Caco-2 (cell line): Measurements from ENCODE around the gene PFKFB3. TPM values are rescaled to one million over a fixed set of nuclear protein-coding genes. Genes with fewer than 3 reads are reported as not detected.

ENCODE experiments used
- BruUV-seq: library from RNA; stranded (reverse); fragments of 400-500 nt; replicated peaks from 2 replicates; lab custom pipeline; 2021; lab: Mats Ljungman, UMichigan
- CTCF ChIA-PET: fragments of 300-600 bp; sonication (Branson Sonifier 250); formaldehyde crosslinking; loops from one replicate; lab custom pipeline; 2022; ENCODE audit warnings: antibody characterized with exemption; lab: Charles Lee
- POLR2A ChIA-PET: fragments of 300-600 bp; sonication (Branson Sonifier 250); formaldehyde crosslinking; loops from one replicate; lab custom pipeline; 2022; ENCODE audit warnings: antibody characterized with exemption; lab: Charles Lee
- DNase-seq, 2 experiments: peaks; one replicate each; pipeline versions ENCODE4 v3.0.0 to v3.0.0-alpha.2; 2020 to 2022
- H3K27me3 ChIP-seq: replicated peaks from 2 replicates; pipeline ENCODE4 v1.6.0; 2011; ENCODE audit warnings: low read length; ENCODE audit not compliant: control insufficient read depth, insufficient read depth
- H3K36me3 ChIP-seq: 2 replicates; pipeline ENCODE4 v1.5.1; 2011; ENCODE audit warnings: low read length; ENCODE audit not compliant: control insufficient read depth, insufficient read depth
- H3K4me1 ChIP-seq: fragments of 250-450 bp; sonication (Bioruptor Pico); 2 replicates; pipeline ENCODE4 v1.5.1; 2020; ENCODE audit warnings: mild to moderate bottlenecking
- H3K4me3 ChIP-seq: 2 replicates; pipeline ENCODE4 v1.5.1; 2011; ENCODE audit warnings: low read depth, mild to moderate bottlenecking, control low read depth, low read length
- H3K9me3 ChIP-seq: fragments of 250-450 bp; sonication (Bioruptor Pico); 2 replicates; pipeline ENCODE4 v1.5.1; 2020; ENCODE audit warnings: mild to moderate bottlenecking, moderate library complexity
- H3K27ac Mint-ChIP-seq: one replicate; pipeline ENCODE4 v1.8.0; 2022; ENCODE audit warnings: mixed read lengths; ENCODE audit not compliant: unreplicated experiment
- H3K27me3 Mint-ChIP-seq: one replicate; pipeline ENCODE4 v1.8.0; 2022; ENCODE audit warnings: mixed read lengths; ENCODE audit not compliant: insufficient read depth, unreplicated experiment
- H3K36me3 Mint-ChIP-seq: one replicate; pipeline ENCODE4 v1.8.0; 2022; ENCODE audit warnings: mild to moderate bottlenecking, mixed read lengths; ENCODE audit not compliant: insufficient read depth, unreplicated experiment
- H3K4me1 Mint-ChIP-seq: one replicate; pipeline ENCODE4 v1.8.0; 2022; ENCODE audit warnings: low read depth, mixed read lengths; ENCODE audit not compliant: unreplicated experiment
- H3K4me3 Mint-ChIP-seq: one replicate; pipeline ENCODE4 v1.8.0; 2022; ENCODE audit warnings: mild to moderate bottlenecking, moderate library complexity, mixed read lengths; ENCODE audit not compliant: unreplicated experiment
- H3K9me3 Mint-ChIP-seq: one replicate; pipeline ENCODE4 v1.8.0; 2022; ENCODE audit warnings: mixed read lengths; ENCODE audit not compliant: unreplicated experiment
- intact Hi-C: fragments of 100-400 bp; cut with micrococcal nuclease; formaldehyde crosslinking; loops from one replicate; pipeline ENCODE4 v1.10.0; 2022; ENCODE audit not compliant: unreplicated experiment
- total RNA-seq: library from RNA; stranded (reverse); gene quantifications from 2 replicates; pipeline ENCODE4 v1.2.3, GENCODE V29; 2022
- TF ChIP-seq, protein P1 (sequence below), 2 experiments: fragments of 200-600 bp in 1 of 2; IDR thresholded peaks; 1 replicate in 1 of 2; 2 replicates in 1 of 2; pipeline versions ENCODE4 v1.5.1 to v1.8.0; 2011 to 2022; ENCODE audit warnings: antibody characterized with exemption in 1 of 2, control low read depth in 1 of 2, inconsistent platforms in 1 of 2, low read depth in 1 of 2, low read length in 1 of 2, mild to moderate bottlenecking in 1 of 2, moderate library complexity in 1 of 2; ENCODE audit not compliant: insufficient read depth in 1 of 2, severe bottlenecking in 1 of 2, unreplicated experiment in 1 of 2

The PFKFB3 gene
- total RNA-seq, 1 experiment from 2014 or later = 33.0 TPM

DNA sequence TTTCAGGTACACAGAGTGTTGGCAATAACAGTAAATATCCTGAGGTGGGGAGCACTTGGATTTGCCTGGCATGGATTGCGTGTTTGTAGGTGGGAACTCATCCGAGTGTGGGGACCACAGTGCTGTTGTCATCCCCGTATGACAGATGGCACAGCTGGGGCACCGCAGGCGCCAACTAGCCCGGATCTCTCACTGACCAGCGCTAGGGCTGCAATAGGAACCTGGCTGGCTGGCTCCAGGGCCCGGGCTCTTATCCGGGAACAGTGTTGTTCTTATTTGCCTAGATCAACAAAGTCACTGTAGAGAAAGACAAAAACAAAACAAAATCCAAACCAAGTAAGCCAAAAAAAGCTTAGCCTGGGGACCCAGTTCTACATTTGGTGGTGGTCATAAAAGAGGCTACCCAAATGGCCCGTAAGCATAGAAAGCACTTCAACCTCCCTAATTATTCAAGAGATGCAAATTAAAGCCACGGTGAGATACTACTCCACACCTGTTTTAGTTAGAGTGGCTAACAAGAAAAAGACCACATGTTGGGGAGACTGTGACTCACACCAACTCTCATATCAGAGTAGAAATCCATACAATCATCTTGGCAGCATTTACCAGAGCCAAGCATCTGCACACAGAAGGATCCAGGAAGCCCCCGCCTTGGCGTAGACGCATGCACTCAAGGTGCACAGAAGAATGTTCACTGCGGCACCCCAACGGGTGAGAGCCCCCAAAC lies 27.2 kb upstream of the PFKFB3 start:
- Histone ChIP-seq H3K27me3 (no peaks in the 10 kb centered on the region), H3K4me1 (peaks cover 1% of the 10 kb centered on the region), H3K9me3 (no peaks in the 10 kb centered on the region), H3K36me3 (no peaks in the 10 kb centered on the region; the same call in 1 of the 2 replicates), H3K4me3 (no peak overlapping the region)
- CTCF ChIA-PET = interaction anchor here (0.7 kb wide), 1 partner anchor 11 kb away, joined by 3 read pairs; no protein-coding TSS in a partner anchor
- no TSS peak for BruUV-seq
- H3K27ac Mint-ChIP-seq = no peak overlapping the region
- H3K4me1 Mint-ChIP-seq = peaks cover 11% of the 10 kb centered on the region
- TF ChIP-seq, protein P1, sequence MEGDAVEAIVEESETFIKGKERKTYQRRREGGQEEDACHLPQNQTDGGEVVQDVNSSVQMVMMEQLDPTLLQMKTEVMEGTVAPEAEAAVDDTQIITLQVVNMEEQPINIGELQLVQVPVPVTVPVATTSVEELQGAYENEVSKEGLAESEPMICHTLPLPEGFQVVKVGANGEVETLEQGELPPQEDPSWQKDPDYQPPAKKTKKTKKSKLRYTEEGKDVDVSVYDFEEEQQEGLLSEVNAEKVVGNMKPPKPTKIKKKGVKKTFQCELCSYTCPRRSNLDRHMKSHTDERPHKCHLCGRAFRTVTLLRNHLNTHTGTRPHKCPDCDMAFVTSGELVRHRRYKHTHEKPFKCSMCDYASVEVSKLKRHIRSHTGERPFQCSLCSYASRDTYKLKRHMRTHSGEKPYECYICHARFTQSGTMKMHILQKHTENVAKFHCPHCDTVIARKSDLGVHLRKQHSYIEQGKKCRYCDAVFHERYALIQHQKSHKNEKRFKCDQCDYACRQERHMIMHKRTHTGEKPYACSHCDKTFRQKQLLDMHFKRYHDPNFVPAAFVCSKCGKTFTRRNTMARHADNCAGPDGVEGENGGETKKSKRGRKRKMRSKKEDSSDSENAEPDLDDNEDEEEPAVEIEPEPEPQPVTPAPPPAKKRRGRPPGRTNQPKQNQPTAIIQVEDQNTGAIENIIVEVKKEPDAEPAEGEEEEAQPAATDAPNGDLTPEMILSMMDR (IDR thresholded peaks at IDR 0.05; ENCODE audit: insufficient read depth in 1 of 2, low read depth in 1 of 2, low read length in 1 of 2, severe bottlenecking in 1 of 2, unreplicated experiment in 1 of 2) = no peak
- H3K9me3 Mint-ChIP-seq = no peaks in the 10 kb centered on the region
- peaks cover 42% of the 10 kb centered on the region for H3K36me3 Mint-ChIP-seq
- H3K27me3 Mint-ChIP-seq = no peaks in the 10 kb centered on the region
- intact Hi-C loops = no loop called here
- POLR2A ChIA-PET = no interaction called here
- no peak overlapping the region for H3K4me3 Mint-ChIP-seq
- no peak for DNase-seq

DNA sequence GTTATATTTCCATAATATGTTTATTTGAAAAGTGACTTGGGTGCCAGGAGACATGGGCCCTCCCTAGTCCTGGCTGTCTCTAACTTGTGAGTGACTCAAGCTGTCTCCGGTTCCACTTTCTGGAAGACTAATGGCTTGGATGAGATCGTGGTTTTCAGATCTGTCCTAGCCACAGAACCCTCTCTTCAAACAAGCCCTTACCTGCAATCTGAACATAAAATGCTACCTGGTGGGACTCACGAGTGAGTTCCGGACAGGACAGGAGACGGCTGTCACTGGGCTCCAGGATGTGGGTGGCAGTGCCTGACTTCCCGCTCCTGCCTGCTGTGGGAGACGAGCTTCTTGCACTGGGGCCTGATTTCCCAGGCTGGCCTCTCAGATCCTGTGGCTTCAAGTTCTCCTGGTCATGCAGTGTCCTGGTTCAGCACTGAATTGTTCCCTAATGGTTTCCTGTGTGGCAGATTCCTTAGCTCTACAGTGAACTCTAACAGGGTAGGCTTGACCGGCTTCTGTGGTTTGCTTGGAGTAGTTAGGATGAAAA lies 26.0 kb upstream of the PFKFB3 start:
- Histone ChIP-seq H3K36me3 (no peaks in the 10 kb centered on the region; the same call in 1 of the 2 replicates), H3K9me3 (no peaks in the 10 kb centered on the region), H3K27me3 (no peaks in the 10 kb centered on the region), H3K4me1 (no peaks in the 10 kb centered on the region), H3K4me3 (no peak overlapping the region)
- BruUV-seq = no TSS peak
- DNase-seq = no peak
- Mint-ChIP-seq H3K4me3 (no peak overlapping the region), H3K36me3 (peaks cover 49% of the 10 kb centered on the region), H3K27me3 (no peaks in the 10 kb centered on the region), H3K4me1 (peaks cover 7% of the 10 kb centered on the region), H3K27ac (no peak overlapping the region), H3K9me3 (no peaks in the 10 kb centered on the region)
- intact Hi-C loops = no loop called here
- ChIA-PET CTCF (no interaction called here), POLR2A (interaction anchor here (0.6 kb wide), 1 partner anchor 195 kb away, joined by 5 read pairs; no protein-coding TSS in a partner anchor)
- TF ChIP-seq, protein P1 (IDR thresholded peaks at IDR 0.05; ENCODE audit: insufficient read depth in 1 of 2, low read depth in 1 of 2, low read length in 1 of 2, severe bottlenecking in 1 of 2, unreplicated experiment in 1 of 2) = no peak

DNA sequence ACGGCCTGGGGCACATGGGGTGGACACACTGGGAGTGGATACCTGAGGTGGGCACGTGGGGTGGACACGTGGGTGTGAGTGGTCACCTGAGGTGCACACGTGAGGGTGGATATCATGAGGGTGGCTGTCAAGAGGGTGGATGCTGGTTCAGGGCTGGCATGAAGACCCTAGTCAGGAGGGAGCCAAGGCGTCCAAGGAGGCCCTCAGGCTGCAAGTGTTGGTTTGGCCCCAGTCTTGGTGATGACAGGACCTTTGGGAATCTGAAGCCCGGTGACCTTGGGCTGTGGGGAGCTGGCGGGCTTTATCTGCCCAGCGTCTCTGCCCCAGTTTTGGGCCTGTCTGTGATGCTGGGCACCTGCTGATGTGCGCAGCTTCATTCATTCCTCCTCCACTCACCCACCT lies 24.9 kb upstream of the PFKFB3 start:
- intact Hi-C loops = no loop called here

More for the DNA sequence above, 24.9 kb upstream of the PFKFB3 start:
- Histone ChIP-seq H3K4me1 (no peaks in the 10 kb centered on the region), H3K4me3 (no peak overlapping the region), H3K27me3 (no peaks in the 10 kb centered on the region), H3K36me3 (no peaks in the 10 kb centered on the region; the same call in 1 of the 2 replicates), H3K9me3 (no peaks in the 10 kb centered on the region)
- no TSS peak for BruUV-seq
- H3K27me3 Mint-ChIP-seq = no peaks in the 10 kb centered on the region
- H3K9me3 Mint-ChIP-seq = no peaks in the 10 kb centered on the region
- H3K36me3 Mint-ChIP-seq = peaks cover 48% of the 10 kb centered on the region
- ChIA-PET CTCF (no interaction called here), POLR2A (no interaction called here)
- no peak for DNase-seq
- TF ChIP-seq, protein P1 (IDR thresholded peaks at IDR 0.05; ENCODE audit: insufficient read depth in 1 of 2, low read depth in 1 of 2, low read length in 1 of 2, severe bottlenecking in 1 of 2, unreplicated experiment in 1 of 2) = no peak
- H3K4me3 Mint-ChIP-seq = no peak overlapping the region
- no peak overlapping the region for H3K27ac Mint-ChIP-seq
- peaks cover 4% of the 10 kb centered on the region for H3K4me1 Mint-ChIP-seq
